MV-4-11 (cell line): Measurements from ENCODE around the gene EFCAB3.
"Not testable (repeated sequence)": the region's sequence is repeated elsewhere in the genome, so short reads cannot be mapped to it uniquely, and the experiment has no call there.

Experiments
- DNase-seq: peaks from one replicate; lab custom pipeline; 2025; lab: John Stamatoyannopoulos, UW

EFCAB3 gene

GRCh38 chr17:62464422-62464821, 84.1 kb downstream of the EFCAB3 start:
- not testable (repeated sequence) for DNase-seq

- DNase-seq, result not testable (repeated sequence)
These were observed 84.9 kb downstream of the EFCAB3 start for GRCh38 chr17:62465271-62465670.
